HG03575 (cell line): ENCODE measurements around the gene FBN2.
"Not testable (repeated sequence)": the region's sequence is repeated elsewhere in the genome, so short reads cannot be mapped to it uniquely, and the experiment has no call there.

ENCODE experiments used
- ATAC-seq: cut with Tn5 transposase; IDR thresholded peaks from one replicate; pipeline ENCODE4 v1.9.1; 2021; ENCODE audit not compliant: unreplicated experiment, insufficient number of reproducible peaks, low FRiP score; ENCODE audit errors: extremely low read depth

FBN2 gene

DNA sequence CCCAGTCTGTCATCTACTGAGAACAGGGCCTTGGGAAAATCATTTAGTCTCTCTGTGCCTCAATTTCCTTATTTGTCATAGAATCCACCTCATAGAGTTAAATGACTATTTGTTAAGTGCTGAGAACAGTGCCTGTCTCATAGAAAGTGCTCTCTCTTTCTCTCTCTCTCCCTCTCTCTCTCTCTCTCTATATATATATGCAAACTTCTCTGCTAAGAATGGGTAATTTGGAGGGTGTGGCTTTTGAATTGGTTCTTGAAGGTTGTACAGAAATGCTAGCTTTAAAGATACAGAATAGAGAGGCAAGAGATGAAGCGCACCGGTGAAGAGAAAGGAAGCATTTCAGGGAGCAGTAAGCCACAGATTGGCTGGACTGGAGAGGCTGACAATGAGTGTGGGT, 197.4 kb downstream of the FBN2 start:
- ATAC-seq, result no peak

DNA sequence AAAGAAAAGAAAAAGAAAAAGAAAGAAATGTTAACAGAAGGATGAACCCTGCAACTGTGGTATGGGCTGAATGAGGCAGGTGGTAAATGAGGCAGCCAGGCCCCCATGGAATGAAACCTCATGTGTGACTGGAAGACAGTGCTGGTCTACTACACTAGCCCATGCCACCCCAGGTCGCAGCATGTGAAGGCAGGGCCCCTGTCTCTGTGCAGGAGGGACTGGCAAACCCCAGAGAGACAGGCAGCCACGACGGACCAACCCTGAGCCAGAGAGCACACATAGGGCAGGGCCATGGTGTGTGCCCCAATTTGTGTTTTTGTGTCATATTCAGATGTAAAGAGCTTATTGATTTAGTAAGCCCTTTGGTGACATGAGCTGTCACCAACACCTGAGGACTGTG, 198.5 kb downstream of the FBN2 start:
- no peak for ATAC-seq

DNA sequence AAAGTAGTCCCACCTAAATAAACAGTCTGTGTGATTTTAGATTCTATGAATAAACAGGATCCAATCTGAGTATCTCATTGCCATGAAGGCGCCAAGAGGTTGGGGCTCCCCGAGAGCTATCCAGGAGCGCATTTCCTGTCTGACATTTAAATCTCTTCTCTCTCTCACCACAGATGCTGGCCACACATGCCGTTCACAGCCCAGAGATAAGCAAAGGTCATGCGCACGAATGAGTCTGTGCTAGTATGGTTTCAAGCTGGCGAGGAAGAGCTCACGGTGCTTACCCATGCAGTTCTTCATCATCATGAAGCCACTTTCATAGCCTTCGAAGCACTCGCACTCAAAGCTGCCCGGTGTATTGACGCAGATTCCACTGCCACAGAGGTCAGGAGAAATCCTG, 199.4 kb downstream of the FBN2 start:
- ATAC-seq, result no peak

DNA sequence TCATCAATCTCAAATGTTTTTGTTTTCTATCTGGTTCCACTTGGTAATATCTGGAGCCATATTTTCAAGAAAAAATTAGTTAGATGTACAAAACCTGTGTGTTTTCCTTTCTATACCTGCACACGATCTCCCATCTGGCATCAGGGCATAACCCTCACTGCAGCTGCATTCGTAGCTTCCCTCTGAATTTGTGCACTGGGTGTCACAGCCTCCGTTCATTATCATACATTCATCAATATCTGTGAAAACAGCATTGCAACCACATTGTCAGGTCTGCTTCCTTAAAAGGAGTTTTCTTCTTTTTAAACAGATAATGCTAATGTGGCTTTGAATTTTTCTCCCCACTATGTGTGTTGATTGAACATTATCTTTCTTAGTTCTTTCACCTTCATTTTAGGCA, 202.7 kb downstream of the FBN2 start:
- no peak for ATAC-seq

DNA sequence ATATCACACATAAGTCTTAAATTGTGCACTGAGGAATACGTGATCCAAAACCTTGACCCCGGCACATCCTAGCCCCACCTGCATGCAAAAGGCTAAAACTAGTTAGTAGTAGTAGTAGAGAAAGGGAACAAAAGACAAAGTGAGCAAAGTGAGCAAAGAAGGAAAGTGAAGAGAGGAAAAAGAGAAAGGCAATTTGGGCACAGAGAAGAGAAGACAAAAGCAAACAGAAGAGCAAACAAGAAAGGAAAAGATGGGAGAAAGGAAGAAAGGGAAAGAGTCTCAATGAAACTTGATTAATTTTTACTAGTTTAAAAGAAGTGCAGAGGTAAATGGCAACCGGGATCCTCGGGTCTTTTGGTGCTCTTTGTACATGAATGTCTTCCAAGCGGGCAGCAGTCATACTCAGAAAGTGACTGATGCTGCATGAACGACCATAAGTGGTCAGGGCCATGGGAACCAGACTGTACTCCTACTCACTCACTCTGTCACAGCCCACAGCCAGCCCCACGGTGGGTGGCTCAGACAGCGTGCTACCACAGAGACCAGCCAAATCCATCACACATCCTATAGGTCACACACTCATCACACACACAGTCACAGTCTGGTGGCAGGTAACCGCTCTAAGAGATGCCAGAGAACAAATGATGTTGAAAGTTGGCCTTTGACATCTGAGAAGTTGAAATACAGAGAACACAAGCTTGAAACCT, 203.9 kb downstream of the FBN2 start:
- ATAC-seq, result no peak

DNA sequence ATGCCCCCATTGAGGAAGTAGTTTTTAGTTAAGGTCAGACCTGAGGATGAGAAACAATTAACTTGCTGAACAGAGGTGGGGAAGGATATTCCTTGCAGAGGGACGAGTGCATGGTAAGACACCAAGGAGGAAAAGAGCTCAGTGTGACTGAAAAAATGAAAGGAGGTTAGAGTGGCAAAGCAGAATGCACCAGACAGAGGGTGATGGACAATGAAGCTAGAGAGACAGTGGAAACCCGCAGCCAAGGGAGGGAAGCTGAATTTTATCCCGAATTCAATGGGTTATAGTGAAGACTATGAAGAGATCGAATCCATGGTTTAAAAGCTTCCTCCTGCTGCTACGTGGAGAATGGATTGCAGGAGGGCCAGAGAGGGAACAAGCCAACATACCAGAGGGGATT, 206.8 kb downstream of the FBN2 start:
- no peak for ATAC-seq

DNA sequence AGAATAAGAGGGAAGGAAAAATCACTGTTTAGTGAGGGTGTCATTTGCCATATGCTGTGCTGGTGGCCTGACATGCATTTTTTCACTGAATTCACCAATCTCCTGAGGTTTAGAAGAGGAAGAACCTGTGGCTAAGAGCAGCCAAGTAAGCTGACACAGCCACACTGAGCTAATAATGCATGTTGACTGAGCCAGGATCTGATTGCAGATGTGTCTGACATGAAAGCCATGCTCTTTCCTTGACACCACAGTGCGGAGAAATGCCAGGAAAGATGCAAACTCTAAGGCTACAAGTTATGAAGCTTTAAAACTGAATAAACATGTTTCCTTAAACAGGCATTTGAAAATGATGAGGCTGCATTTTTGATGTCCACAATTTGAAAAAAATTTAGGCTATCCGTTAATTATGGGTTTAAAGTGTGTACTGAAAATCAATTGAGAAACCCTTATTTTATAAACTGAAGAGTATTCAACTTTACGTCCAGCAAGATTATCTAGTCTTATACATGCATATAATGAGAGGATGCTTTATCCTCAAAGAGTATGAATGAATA, 208.6 kb downstream of the FBN2 start:
- ATAC-seq, result no peak

DNA sequence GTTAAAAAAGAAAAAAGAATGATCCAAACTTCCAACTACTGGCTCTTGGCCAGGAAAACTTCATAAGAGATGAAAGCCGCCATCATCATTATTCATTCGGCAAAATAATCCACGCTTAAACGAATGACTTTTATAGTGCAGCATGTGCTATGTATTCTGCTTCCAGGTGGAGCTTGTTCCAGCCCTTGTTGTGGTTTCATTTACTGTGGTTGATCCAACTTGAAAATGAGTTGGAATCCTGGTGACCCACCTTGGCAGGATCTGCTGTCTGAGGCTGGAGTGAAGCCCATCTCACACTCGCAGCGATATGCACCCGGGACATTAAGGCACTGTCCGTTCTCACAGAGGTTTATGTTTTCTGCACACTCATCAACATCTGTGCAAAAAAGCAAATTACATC, 209.6 kb downstream of the FBN2 start:
- no peak for ATAC-seq

DNA sequence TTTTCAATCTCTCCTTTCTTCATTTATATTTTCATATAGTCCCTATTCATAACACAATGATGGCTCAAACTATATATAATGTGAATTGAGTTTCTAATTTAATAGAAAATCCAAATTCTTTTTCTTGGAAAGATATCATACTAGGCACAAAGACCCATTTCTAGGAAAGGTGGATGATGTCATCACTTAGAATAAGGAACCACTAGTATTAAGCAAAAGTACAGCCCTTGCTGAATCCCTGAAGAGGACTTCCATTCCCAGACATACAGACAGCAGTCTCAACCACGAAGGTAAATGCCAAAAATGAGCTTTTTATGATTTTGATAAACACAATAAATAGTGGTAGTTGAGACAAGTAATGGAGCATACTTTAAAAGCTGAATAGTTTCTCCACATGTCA, 210.0 kb downstream of the FBN2 start:
- no peak for ATAC-seq

DNA sequence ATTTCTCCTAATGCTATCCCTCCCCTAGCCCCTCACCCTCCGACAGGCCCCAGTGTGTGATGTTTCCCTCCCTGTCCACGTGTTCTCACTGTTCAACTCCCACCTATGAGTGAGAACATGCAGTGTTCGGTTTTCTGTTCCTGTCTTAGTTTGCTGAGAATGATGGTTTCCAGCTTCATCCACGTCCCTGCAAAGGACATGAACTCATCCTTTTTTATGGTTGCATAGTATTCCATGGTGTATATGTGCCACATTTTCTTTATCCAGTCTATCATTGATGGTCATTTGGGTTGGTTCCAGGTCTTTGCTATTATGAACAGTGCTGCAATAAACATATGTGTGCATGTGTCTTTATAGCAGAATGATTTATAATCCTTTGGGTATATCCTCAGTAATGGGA, 216.6 kb downstream of the FBN2 start:
- not testable (repeated sequence) for ATAC-seq

DNA sequence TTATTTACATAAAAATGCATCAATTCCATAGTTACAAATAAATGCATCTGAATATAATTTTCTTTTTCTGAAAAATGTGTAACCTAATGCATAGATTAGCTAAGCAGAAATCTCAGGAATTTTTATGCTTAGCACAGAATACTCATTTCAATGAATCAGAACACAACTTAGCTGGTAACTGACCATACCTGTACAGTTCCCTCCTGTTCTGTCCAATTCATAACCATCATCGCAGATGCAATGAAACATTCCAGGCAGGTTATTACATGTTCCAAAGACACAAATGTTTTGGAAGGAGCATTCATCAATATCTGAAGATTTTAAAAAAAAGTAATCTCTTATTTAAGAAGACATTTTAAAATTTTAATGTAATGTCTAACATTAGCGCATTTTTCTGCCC, 219.4 kb downstream of the FBN2 start:
- ATAC-seq, result no peak

DNA sequence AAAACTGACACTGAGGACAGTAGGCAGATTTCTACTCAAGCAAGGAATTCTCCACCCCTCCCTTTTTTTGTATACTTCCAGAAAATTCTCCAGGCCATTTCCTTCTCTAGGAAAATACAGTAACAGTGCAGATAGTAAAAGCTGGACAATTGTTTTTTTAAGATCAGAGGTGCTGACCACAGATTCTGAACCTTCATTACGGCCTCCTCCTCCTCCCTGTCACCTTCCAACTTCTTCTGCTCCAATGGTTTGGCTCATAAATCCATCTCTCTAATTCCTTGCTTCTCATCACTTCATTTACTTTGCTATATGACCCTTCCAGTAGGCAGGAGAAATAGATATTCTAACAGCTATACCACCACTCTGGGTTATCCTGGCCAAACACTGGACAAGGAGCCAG, 220.6 kb downstream of the FBN2 start:
- ATAC-seq, result no peak

DNA sequence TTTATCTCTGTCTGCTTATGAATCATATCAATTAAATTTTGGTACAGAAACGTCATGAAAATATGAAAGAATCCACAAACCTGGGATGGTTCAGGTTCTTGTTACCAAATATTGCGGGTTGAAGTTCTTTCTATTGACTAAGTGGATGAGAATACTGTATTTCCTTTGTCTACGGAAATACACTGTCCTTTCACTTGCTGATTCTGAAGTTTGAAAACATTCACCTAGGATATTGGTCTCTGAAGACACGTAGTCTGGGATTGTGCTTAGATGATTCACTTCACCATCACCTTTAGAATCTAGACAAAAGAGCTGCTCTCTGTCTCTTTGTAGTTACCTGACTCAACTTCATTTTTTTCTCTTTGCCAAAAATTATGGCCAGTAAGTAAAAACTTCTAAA, 222.4 kb downstream of the FBN2 start:
- ATAC-seq, result no peak

DNA sequence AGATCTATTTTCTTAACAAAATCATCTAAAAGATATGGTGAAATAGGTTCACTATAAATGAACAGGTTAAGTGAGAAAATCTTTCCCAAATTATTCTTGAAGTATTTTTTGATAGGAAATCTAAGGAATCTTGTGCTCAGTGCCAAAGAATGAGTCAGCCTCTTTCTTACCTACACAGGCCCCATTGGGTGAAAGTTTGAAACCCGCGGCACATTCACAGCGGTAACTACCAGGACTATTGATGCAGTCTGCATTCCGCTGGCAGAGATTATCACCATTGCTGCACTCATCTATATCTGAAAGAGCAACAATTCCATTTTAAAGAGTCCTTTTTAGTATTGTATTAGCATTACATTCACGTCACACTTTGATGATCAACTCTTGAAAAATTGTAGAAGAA, 232.7 kb downstream of the FBN2 start:
- no peak for ATAC-seq

DNA sequence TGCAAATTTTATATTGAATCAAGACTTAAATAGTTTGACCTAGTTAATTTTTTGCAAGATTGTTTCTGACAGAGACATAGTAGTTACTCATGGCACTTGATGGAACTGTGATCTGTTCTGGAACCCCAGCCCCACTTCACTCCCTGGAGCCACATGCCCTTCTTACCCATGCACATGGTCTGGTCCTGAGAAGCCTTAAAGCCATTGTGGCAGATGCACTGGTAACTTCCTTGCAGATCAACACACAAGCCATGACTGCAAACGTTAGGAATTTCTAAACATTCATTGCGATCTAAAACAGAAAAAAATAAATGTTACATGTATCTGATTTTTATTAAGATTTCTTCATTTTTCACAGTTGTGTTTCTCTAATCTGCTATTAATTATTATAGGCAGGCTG, 233.3 kb downstream of the FBN2 start:
- no peak for ATAC-seq

DNA sequence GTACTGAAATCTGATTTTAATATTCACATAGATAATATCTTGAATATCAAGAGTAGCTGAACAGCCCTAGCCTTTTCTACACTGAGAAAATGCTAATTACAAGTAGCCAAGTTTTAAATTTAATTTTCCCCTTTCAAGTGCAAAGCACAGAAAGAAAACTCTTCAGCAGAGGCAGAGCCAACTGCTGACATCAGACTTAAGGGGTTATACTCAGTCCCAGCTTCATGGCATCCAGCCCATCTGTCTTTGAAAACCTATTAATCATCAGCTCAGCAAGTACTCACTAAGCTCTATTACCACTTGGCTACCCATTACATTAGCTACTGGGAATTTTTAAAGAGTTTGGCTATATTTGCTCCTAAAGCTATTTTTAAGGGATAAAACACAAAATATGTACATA, 234.0 kb downstream of the FBN2 start:
- no peak for ATAC-seq

DNA sequence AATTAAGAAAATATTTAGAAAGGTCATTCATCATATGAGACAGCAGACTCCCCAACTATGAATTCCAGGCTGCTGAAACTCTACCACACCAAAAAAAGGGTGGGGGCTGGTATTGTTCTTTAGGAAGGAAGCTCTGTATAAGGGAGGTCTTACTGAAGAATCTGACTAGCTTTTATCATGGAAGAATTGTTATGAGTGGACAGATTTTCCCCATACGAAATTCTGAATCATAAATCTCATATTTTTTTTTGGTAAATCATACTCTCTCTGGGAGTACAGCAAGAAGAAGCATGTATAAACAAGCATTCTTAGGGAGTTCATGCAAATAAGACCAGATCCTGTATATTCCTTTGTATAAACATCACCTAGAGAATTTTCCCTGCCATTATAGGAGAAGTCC, 234.5 kb downstream of the FBN2 start:
- ATAC-seq, result no peak

DNA sequence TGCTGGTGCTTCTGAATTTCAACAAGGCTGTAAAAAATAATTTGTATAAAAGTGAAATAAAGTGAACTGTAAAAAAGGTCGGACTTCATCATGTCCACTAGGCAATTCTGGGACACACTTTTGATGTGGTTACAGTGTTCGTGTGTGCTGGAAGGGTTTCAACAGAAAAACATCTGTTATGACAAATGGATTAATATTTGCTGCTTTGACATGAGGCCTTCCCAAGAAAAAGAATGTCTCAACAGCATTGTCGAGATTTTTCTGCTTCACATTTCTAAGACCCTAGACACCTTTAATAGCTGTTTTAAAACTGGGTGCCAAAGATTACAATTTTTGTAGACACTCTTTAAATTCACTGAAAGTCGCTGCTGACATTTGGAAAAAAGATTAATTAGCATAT, 237.9 kb downstream of the FBN2 start:
- no peak for ATAC-seq

DNA sequence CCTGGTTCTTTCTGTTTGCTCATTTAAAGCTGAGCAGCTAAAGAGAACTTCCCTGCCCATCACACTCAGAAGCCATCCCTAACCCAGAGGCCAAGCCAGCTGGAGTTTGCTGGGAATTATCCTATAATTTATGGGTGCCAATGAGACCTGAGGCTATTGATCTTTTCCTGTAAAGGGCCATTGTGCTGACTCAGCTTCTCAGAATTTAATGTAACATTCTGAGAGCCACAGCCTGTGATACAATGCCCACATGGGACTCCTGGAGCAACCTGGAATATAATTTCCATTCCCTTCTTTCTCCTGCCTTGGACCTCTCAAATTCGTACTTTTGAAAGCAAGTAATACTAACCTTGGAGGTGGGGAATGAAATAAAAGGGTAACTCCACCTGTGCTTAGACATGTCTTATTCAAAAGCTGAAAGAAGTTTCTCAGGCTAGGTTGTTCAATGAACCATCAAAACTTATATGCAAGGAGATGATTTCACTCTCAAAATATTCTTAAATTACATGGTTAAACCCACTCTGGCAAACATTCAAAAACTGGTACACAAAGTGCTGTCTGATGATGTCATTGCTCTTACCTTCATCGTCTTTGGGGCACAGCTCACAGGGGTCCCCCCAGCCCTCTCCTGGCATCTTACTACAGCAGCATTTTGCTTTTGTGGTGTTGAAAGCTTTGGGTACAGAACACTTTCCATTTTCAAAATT, 247.7 kb downstream of the FBN2 start:
- no peak for ATAC-seq

DNA sequence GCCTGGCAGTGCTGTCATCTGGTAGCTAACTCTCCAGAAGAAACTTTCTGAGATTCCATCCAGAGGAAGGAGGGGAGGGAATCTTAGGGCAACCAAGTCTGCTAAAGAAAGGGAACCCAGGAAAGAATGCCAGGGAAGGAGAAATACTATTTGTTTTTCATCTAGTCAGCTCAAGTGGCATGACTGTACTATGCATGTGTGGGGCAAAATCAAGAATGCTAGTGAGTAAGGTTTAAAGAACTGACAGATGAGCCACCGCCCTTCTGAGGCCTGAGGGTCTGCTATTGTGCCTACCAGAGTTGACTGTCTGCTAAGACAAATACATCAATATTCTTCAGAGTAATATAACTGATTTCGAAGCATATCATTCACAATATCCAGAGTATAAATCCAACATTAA, 250.3 kb downstream of the FBN2 start:
- ATAC-seq, result no peak

DNA sequence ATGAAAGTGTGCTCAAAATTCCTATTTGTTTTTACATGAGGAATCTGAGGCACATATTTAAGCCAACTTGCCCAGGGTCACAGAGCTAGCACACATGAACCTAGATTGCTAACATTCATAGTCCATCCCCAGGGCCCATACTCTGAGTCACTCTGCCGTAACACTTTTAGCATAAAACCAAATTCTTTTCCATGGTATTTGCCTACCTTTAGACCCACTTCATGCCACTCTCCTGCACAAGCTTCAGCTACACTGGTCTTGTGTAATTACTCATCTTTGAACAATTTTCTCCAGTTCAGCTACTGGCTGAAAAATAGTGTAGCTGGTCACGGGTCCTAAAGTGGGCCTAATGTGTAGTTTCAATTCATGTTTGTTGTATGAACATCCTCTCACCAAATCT, 253.8 kb downstream of the FBN2 start:
- ATAC-seq, result no peak
